HEK293 (cell line): ENCODE data around the gene BRWD1.
A peak's percentile ranks its signal among the peaks of the same experiment; 100 is the strongest.

Experiments used
- CTCF ChIA-PET: fragments of 350-600 bp; formaldehyde crosslinking; extraction: SDS; loops from one replicate; lab custom pipeline; 2021; ENCODE audit warnings: antibody characterized with exemption; lab: Yijun Ruan, JAX
- POLR2A ChIA-PET: fragments of 300-600 bp; formaldehyde crosslinking; extraction: SDS; loops from one replicate; lab custom pipeline; 2020; ENCODE audit warnings: antibody characterized with exemption, inconsistent platforms; lab: Yijun Ruan, JAX
- H3K27ac ChIP-seq: fragments of 200-500 bp; sonication (Bioruptor generic); 2 replicates; pipeline ENCODE4 v1.5.1; 2014; ENCODE audit warnings: low read depth, low read length, control low read depth, inconsistent platforms; ENCODE audit errors: extremely low read depth
- H3K36me3 ChIP-seq, 2 experiments: fragments of 200-500 bp in 1 of 2; sonication (Bioruptor generic) in 1 of 2; 1 replicate in 1 of 2; 2 replicates in 1 of 2; pipeline ENCODE4 v1.5.1; 2014 to 2017; ENCODE audit warnings: inconsistent platforms in 2 of 2, low read length in 2 of 2; ENCODE audit not compliant: control insufficient read depth in 2 of 2, insufficient read depth in 1 of 2
- H3K4me1 ChIP-seq: fragments of 200-500 bp; sonication (Bioruptor generic); 2 replicates; pipeline ENCODE4 v1.5.1; 2014; ENCODE audit warnings: mild to moderate bottlenecking, low read length, inconsistent platforms; ENCODE audit not compliant: control insufficient read depth, insufficient read depth
- H3K4me3 ChIP-seq: 2 replicates; pipeline ENCODE4 v1.5.1; 2011; ENCODE audit warnings: low read depth, mild to moderate bottlenecking, control low read depth, low read length, moderate library complexity
- H3K9me3 ChIP-seq: fragments of 200-500 bp; sonication (Bioruptor generic); 2 replicates; pipeline ENCODE4 v1.5.1; 2014; ENCODE audit warnings: low read depth, low read length, inconsistent platforms; ENCODE audit not compliant: control insufficient read depth, insufficient read depth
- GLI4 ChIP-seq: fragments of 450-650 bp; formaldehyde crosslinking; IDR thresholded peaks from 2 replicates; pipeline ENCODE4 v1.5.1; 2016; ENCODE audit warnings: missing biosample characterization, missing genetic modification characterization
- KLF8 ChIP-seq: fragments of 450-650 bp; formaldehyde crosslinking; IDR thresholded peaks from 2 replicates; pipeline ENCODE4 v1.5.1; 2016; ENCODE audit warnings: missing biosample characterization, missing genetic modification characterization
- KLF9 ChIP-seq: fragments of 450-650 bp; formaldehyde crosslinking; IDR thresholded peaks from 2 replicates; pipeline ENCODE4 v1.5.1; 2016; ENCODE audit warnings: missing biosample characterization, missing genetic modification characterization, low read depth
- MZF1 ChIP-seq: fragments of 450-650 bp; formaldehyde crosslinking; IDR thresholded peaks from 2 replicates; pipeline ENCODE4 v1.5.1; 2017; ENCODE audit warnings: missing biosample characterization, missing genetic modification characterization, borderline replicate concordance
- OSR2 ChIP-seq: fragments of 450-650 bp; formaldehyde crosslinking; IDR thresholded peaks from 2 replicates; pipeline ENCODE4 v1.5.1; 2016; ENCODE audit warnings: missing biosample characterization, missing genetic modification characterization
- PRDM1 ChIP-seq: fragments of 450-650 bp; formaldehyde crosslinking; IDR thresholded peaks from 2 replicates; pipeline ENCODE4; 2016; ENCODE audit warnings: missing biosample characterization, missing genetic modification characterization
- REPIN1 ChIP-seq: fragments of 450-650 bp; formaldehyde crosslinking; IDR thresholded peaks from 2 replicates; pipeline ENCODE4 v1.5.1; 2017; ENCODE audit warnings: missing biosample characterization, missing genetic modification characterization, low read depth
- SALL2 ChIP-seq: fragments of 450-650 bp; formaldehyde crosslinking; IDR thresholded peaks from 2 replicates; pipeline ENCODE4 v1.5.0; 2017; ENCODE audit warnings: missing biosample characterization, mild to moderate bottlenecking, missing genetic modification characterization, borderline replicate concordance
- SETDB1 ChIP-seq: IDR thresholded peaks from one replicate; pipeline ENCODE4 v1.6.1; 2017; ENCODE audit warnings: mild to moderate bottlenecking, low read length, moderate library complexity, mixed read lengths; ENCODE audit not compliant: insufficient read length
- SP3 ChIP-seq: fragments of 450-650 bp; formaldehyde crosslinking; IDR thresholded peaks from 2 replicates; pipeline ENCODE4 v1.5.1; 2016; ENCODE audit warnings: missing biosample characterization, missing genetic modification characterization
- ZBTB1 ChIP-seq: fragments of 450-650 bp; formaldehyde crosslinking; IDR thresholded peaks from 2 replicates; pipeline ENCODE4 v1.5.1; 2016; ENCODE audit warnings: missing biosample characterization, missing genetic modification characterization
- ZFP37 ChIP-seq: fragments of 450-650 bp; formaldehyde crosslinking; IDR thresholded peaks from 2 replicates; pipeline ENCODE4 v1.5.1; 2016; ENCODE audit warnings: missing biosample characterization, missing genetic modification characterization
- ZNF112 ChIP-seq: fragments of 450-650 bp; formaldehyde crosslinking; IDR thresholded peaks from 2 replicates; pipeline ENCODE4 v1.5.0; 2017; ENCODE audit warnings: missing biosample characterization, missing genetic modification characterization
- ZNF174 ChIP-seq: fragments of 450-650 bp; formaldehyde crosslinking; IDR thresholded peaks from 2 replicates; pipeline ENCODE4 v1.5.0; 2017; ENCODE audit warnings: missing biosample characterization, mild to moderate bottlenecking, missing genetic modification characterization
- ZNF184 ChIP-seq: fragments of 450-650 bp; IDR thresholded peaks from 2 replicates; pipeline ENCODE4 v1.5.1; 2018; ENCODE audit warnings: missing biosample characterization, mild to moderate bottlenecking, missing genetic modification characterization
- ZNF324 ChIP-seq: fragments of 450-650 bp; formaldehyde crosslinking; IDR thresholded peaks from 2 replicates; pipeline ENCODE4 v1.5.1; 2016; ENCODE audit warnings: missing biosample characterization, missing genetic modification characterization
- ZNF366 ChIP-seq: fragments of 450-650 bp; formaldehyde crosslinking; conservative IDR thresholded peaks from 2 replicates; pipeline ENCODE4 v1.5.1; 2016; ENCODE audit warnings: missing biosample characterization, missing genetic modification characterization
- ZNF391 ChIP-seq: fragments of 450-650 bp; formaldehyde crosslinking; IDR thresholded peaks from 2 replicates; pipeline ENCODE4 v1.5.1; 2016; ENCODE audit warnings: low read depth, missing biosample characterization, missing genetic modification characterization, borderline replicate concordance
- ZNF416 ChIP-seq: fragments of 450-650 bp; formaldehyde crosslinking; IDR thresholded peaks from 2 replicates; pipeline ENCODE4 v1.5.1; 2016; ENCODE audit warnings: missing biosample characterization, missing genetic modification characterization
- ZNF423 ChIP-seq: fragments of 450-650 bp; formaldehyde crosslinking; IDR thresholded peaks from 2 replicates; pipeline ENCODE4 v1.5.1; 2016; ENCODE audit warnings: missing biosample characterization, missing genetic modification characterization
- ZNF433 ChIP-seq: fragments of 450-650 bp; formaldehyde crosslinking; IDR thresholded peaks from 2 replicates; pipeline ENCODE4 v1.5.1; 2016; ENCODE audit warnings: missing biosample characterization, missing genetic modification characterization, low read depth
- ZNF561 ChIP-seq: fragments of 450-650 bp; IDR thresholded peaks from 2 replicates; pipeline ENCODE4 v1.5.1; 2018; ENCODE audit warnings: missing biosample characterization, missing genetic modification characterization, borderline replicate concordance
- ZNF621 ChIP-seq: fragments of 450-650 bp; formaldehyde crosslinking; IDR thresholded peaks from 2 replicates; pipeline ENCODE4 v1.5.1; 2017; ENCODE audit warnings: missing biosample characterization, missing genetic modification characterization
- ZNF791 ChIP-seq: fragments of 450-650 bp; formaldehyde crosslinking; IDR thresholded peaks from 2 replicates; pipeline ENCODE4 v1.5.1; 2016; ENCODE audit warnings: missing biosample characterization, missing genetic modification characterization
- ZNF792 ChIP-seq: fragments of 450-650 bp; formaldehyde crosslinking; IDR thresholded peaks from 2 replicates; pipeline ENCODE4 v1.5.1; 2016; ENCODE audit warnings: missing biosample characterization, missing genetic modification characterization
- TF ChIP-seq, protein P1 (sequence below): fragments of 450-650 bp; formaldehyde crosslinking; IDR thresholded peaks from 2 replicates; pipeline ENCODE4 v1.5.1; 2016; ENCODE audit warnings: missing biosample characterization, missing genetic modification characterization
- TF ChIP-seq, protein P2 (sequence below): fragments of 450-650 bp; formaldehyde crosslinking; IDR thresholded peaks from 2 replicates; pipeline ENCODE4 v1.5.1; 2016; ENCODE audit warnings: missing biosample characterization, missing genetic modification characterization
- TF ChIP-seq, protein P3 (sequence below): fragments of 450-650 bp; formaldehyde crosslinking; IDR thresholded peaks from 2 replicates; pipeline ENCODE4 v1.5.1; 2016; ENCODE audit warnings: missing biosample characterization, missing genetic modification characterization

Gene BRWD1

DNA sequence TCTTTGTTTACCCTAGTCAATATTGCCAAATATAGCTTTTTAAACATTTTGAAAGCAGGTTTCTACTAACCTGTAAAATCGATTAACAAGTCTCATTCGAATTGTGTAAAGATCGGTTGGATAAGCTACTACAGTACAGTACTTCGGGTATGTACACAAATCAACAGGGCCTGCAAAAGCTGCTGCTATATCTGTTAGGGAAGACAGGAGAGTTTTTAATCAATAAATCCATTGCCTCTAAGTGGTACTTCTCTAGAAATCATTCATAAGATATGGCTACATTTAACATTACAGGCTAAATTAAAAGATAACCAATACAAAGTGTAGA, 95.4 kb downstream of the BRWD1 start:
- Histone ChIP-seq H3K4me3 (no peak overlapping the region), H3K4me1 (no peaks in the 10 kb centered on the region), H3K9me3 (no peaks in the 10 kb centered on the region), H3K27ac (no peak overlapping the region), H3K36me3 (peaks cover 27 to 65% of the 10 kb centered on the region in 2 experiments)
- ChIA-PET CTCF (interaction anchor here (0.6 to 1.8 kb wide), 3 partner anchors 17 to 223 kb away, joined by 3 to 6 read pairs (median 5); no protein-coding TSS in a partner anchor), POLR2A (interaction anchor here (0.7 kb wide), 1 partner anchor 39 kb away, joined by 3 read pairs; no protein-coding TSS in a partner anchor)
- no peak for TF ChIP-seq KLF9 (tag by site-specific recombination)
- TF ChIP-seq ZNF433, result no peak
- TF ChIP-seq ZFP37 (tag by site-specific recombination), result no peak
- TF ChIP-seq GLI4 (tag by site-specific recombination), result no peak
- TF ChIP-seq ZNF791, result no peak
- no peak for TF ChIP-seq ZNF561 (tag by site-specific recombination)
- TF ChIP-seq REPIN1 (tag by site-specific recombination), result no peak
- no peak for TF ChIP-seq PRDM1 (tag by site-specific recombination)
- TF ChIP-seq, protein P1, sequence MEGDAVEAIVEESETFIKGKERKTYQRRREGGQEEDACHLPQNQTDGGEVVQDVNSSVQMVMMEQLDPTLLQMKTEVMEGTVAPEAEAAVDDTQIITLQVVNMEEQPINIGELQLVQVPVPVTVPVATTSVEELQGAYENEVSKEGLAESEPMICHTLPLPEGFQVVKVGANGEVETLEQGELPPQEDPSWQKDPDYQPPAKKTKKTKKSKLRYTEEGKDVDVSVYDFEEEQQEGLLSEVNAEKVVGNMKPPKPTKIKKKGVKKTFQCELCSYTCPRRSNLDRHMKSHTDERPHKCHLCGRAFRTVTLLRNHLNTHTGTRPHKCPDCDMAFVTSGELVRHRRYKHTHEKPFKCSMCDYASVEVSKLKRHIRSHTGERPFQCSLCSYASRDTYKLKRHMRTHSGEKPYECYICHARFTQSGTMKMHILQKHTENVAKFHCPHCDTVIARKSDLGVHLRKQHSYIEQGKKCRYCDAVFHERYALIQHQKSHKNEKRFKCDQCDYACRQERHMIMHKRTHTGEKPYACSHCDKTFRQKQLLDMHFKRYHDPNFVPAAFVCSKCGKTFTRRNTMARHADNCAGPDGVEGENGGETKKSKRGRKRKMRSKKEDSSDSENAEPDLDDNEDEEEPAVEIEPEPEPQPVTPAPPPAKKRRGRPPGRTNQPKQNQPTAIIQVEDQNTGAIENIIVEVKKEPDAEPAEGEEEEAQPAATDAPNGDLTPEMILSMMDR (tag by site-specific recombination), result no peak
- TF ChIP-seq, protein P2, sequence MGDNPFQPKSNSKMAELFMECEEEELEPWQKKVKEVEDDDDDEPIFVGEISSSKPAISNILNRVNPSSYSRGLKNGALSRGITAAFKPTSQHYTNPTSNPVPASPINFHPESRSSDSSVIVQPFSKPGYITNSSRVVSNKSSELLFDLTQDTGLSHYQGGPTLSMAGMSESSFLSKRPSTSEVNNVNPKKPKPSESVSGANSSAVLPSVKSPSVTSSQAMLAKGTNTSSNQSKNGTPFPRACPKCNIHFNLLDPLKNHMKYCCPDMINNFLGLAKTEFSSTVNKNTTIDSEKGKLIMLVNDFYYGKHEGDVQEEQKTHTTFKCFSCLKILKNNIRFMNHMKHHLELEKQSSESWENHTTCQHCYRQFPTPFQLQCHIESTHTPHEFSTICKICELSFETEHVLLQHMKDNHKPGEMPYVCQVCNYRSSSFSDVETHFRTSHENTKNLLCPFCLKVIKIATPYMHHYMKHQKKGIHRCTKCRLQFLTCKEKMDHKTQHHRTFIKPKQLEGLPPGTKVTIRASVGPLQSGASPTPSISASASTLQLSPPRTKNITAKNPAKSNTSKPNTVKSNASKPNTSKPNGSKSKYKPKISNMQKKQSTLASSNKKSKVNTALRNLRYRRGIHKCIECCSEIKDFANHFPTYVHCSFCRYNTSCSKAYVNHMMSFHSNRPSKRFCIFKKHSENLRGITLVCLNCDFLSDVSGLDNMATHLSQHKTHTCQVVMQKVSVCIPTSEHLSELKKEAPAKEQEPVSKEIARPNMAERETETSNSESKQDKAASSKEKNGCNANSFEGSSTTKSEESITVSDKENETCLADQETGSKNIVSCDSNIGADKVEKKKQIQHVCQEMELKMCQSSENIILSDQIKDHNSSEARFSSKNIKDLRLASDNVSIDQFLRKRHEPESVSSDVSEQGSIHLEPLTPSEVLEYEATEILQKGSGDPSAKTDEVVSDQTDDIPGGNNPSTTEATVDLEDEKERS (tag by site-specific recombination), result no peak
- no peak for TF ChIP-seq ZNF112 (tag by site-specific recombination)
- no peak for TF ChIP-seq ZBTB1
- no peak for TF ChIP-seq ZNF174 (tag by site-specific recombination)

DNA sequence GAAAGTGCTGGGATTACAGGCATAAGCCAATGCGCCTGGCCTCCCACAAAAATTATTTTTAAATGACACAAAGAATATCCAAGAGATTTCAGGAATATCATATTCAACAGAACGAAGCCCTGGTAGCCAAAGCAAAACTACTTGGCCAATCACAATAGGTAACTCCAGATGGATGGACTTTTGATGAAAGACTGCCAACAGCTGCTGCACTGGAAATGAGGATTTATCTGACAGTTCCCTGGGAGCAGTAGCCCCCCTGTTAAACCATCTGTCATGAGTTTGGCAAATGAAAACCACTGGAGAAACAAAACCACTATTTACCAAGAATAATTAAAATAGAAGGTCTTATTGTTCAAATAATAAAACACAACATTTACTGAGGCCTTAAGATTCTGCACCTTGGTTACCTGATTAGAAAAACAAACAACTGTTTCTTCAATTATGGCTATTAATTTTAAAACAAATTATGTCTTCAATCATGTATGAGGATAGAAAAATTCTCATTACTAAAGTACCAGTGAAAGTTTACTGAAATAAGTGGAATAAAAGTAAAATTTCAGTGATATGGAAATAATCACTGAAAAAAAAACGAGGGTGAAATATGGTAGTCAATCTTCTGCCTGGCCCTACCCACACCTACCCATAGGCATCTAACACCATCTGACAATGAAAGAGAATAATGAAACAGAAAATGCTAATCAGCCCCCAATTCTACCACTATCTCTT, 95.9 kb downstream of the BRWD1 start:
- ChIA-PET CTCF (interaction anchor here (0.6 to 0.7 kb wide), 2 partner anchors 17 to 173 kb away, joined by 3 to 6 read pairs; no protein-coding TSS in a partner anchor), POLR2A (no interaction called here)
- TF ChIP-seq KLF8 (no peak), SP3 (tag by site-specific recombination) (no peak), ZNF391 (tag by site-specific recombination) (no peak), PRDM1 (tag by site-specific recombination) (peak; percentile 67), ZNF324 (tag by site-specific recombination) (no peak), OSR2 (0 out of 2 replicates have a peak, but pooled peaks have one; percentile 8)
- Histone ChIP-seq H3K4me1 (no peaks in the 10 kb centered on the region), H3K9me3 (no peaks in the 10 kb centered on the region), H3K4me3 (no peak overlapping the region), H3K27ac (no peak overlapping the region), H3K36me3 (peaks cover 27 to 65% of the 10 kb centered on the region in 2 experiments)

DNA sequence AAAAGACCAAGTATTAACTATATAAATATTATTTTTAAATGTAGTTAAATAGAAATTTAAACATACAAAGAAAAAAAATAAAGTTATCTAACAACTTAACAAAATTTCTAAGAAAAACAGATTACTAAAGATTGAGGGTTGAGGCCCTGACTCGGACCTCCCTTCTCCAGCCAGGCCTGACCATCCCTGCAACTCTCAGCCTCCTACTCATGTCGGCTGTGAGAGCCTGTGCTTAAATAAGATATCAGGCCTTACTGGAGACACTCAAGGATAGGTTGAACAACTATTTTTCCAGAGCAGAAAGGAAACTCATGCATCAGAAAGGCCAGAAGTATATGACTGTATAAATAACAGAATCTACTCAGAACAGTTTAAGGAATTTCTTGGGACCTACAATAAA, 97.1 kb downstream of the BRWD1 start:
- ChIA-PET POLR2A (no interaction called here), CTCF (no interaction called here)
- H3K27ac ChIP-seq, result no peak overlapping the region
- no peak overlapping the region for H3K4me3 ChIP-seq
- no peaks in the 10 kb centered on the region for H3K4me1 ChIP-seq
- H3K36me3 ChIP-seq, result peaks cover 20 to 61% of the 10 kb centered on the region in 2 experiments
- no peaks in the 10 kb centered on the region for H3K9me3 ChIP-seq
- TF ChIP-seq SETDB1 (no peak), ZNF184 (no peak), ZNF423 (tag by site-specific recombination) (no peak), ZNF366 (no peak), ZNF416 (tag by site-specific recombination) (no peak), ZNF792 (tag by site-specific recombination) (no peak), SALL2 (tag by site-specific recombination) (no peak), MZF1 (tag by site-specific recombination) (no peak), ZNF621 (tag by site-specific recombination) (no peak), OSR2 (no peak)
- TF ChIP-seq, protein P3, sequence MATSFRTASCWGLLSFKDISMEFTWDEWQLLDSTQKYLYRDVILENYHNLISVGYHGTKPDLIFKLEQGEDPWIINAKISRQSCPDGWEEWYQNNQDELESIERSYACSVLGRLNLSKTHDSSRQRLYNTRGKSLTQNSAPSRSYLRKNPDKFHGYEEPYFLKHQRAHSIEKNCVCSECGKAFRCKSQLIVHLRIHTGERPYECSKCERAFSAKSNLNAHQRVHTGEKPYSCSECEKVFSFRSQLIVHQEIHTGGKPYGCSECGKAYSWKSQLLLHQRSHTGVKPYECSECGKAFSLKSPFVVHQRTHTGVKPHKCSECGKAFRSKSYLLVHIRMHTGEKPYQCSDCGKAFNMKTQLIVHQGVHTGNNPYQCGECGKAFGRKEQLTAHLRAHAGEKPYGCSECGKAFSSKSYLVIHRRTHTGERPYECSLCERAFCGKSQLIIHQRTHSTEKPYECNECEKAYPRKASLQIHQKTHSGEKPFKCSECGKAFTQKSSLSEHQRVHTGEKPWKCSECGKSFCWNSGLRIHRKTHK (tag by site-specific recombination), result no peak
